ENCODE results near the gene VWF.

Gene VWF

DNA sequence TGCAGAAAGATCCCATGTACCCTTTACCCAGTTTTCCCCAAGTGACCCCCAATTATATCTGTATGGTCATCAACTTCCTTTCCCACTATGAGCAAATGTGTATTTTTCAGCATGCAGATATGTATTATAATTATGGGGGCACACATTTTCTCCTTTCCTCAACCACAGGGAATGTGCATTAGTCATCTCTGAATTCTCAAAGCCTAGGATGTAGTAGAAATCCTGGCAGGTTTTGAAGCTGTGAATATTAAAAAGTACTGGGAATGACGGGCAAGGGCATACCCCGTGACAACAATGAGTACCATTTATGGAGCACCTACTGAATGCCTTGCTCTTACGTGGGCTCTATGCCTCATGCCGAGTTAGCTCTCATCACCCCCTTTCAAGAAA lies 71.5 kb downstream of the VWF start:
- no peaks in the 10 kb centered on the region for H3K9me3 ChIP-seq
- H3K9ac ChIP-seq, result no peak overlapping the region
- no peaks in the 10 kb centered on the region for H3K36me3 ChIP-seq
- peaks cover 15% of the 10 kb centered on the region; the same call in 1 of the 2 replicates for H3K4me1 ChIP-seq
- H3K27me3 ChIP-seq, result peaks cover 8% of the 10 kb centered on the region
- no peak overlapping the region for H3K27ac ChIP-seq
- no peak overlapping the region for H3K4me3 ChIP-seq
- H3K4me2 ChIP-seq, result no peak overlapping the region
- no peaks in the 10 kb centered on the region for H4K20me1 ChIP-seq
- TF ChIP-seq Cebpa-rat (IDR thresholded peaks at IDR 0.05), result no peak

DNA sequence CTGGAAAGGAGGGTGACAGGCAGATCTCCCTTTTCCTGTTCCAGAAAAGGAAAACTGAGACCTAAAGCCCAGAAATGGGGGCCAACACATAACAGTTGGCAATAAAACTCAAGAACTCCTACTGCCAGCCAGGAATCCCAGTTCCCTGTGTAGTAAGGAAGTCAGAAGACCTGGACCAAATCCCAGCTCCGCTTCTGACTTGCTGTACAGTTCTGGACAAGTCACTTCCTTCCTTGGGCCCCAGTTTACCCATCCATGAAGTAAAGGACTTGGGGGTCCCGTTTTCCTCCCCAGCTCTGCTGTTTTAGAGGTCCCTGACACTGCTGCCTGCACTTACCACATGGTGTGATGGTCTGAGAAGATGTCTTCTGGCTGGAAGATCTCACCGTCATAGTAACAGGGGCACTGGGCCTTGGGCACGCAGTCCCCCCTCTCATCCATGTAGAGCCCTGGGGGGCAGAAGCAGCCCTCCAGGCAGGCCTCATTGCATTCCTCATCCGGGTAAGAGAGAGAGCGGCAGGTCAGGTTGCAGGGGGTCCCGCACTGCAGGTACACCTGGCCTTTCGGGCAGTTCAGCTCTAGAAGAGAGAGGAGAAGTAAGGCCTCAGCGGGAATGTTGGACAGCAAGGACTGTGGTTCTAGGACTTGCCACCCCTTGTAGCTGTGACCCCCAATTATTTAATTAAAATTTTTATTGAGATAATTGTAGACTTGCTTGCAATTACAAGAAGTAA lies 72.1 kb downstream of the VWF start:
- peaks cover 15% of the 10 kb centered on the region; the same call in 1 of the 2 replicates for H3K4me1 ChIP-seq
- no peak overlapping the region for H3K27ac ChIP-seq
- H4K20me1 ChIP-seq, result no peaks in the 10 kb centered on the region
- H3K9ac ChIP-seq, result no peak overlapping the region
- H3K36me3 ChIP-seq, result no peaks in the 10 kb centered on the region
- TF ChIP-seq Cebpa-rat (IDR thresholded peaks at IDR 0.05), result no peak
- H3K4me3 ChIP-seq, result no peak overlapping the region
- no peaks in the 10 kb centered on the region for H3K9me3 ChIP-seq
- peaks cover 8% of the 10 kb centered on the region for H3K27me3 ChIP-seq
- H3K4me2 ChIP-seq, result peak overlapping the region; percentile 13; the same call in 1 of the 2 replicates

DNA sequence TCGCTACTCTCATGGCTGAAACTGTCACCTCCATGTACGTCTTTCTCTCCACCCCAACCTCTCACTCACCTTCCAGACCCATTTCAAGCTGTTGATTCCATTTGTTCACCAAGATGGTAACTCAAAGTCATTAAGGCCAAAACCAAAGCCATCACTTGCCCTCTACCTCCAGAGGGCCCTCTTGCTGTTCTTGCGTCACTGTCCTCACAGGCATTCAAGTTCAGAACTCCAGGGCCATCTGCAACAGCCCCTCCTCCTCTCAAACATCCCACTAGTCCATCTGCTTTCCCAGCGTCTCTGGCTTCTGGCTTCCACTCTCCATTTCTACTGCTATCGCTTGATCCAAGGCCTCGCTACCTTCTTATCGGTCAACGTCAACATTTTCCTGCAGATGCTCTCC lies 74.5 kb downstream of the VWF start:
- 0 out of 2 replicates have a peak, but pooled peaks cover 7% of the 10 kb centered on the region for H3K4me1 ChIP-seq
- H3K9me3 ChIP-seq, result no peaks in the 10 kb centered on the region
- TF ChIP-seq Cebpa-rat (IDR thresholded peaks at IDR 0.05), result no peak
- H4K20me1 ChIP-seq, result no peaks in the 10 kb centered on the region
- no peak overlapping the region for H3K27ac ChIP-seq
- H3K36me3 ChIP-seq, result no peaks in the 10 kb centered on the region
- H3K9ac ChIP-seq, result no peak overlapping the region
- no peak overlapping the region for H3K4me3 ChIP-seq
- H3K4me2 ChIP-seq, result no peak overlapping the region
- H3K27me3 ChIP-seq, result no peaks in the 10 kb centered on the region

DNA sequence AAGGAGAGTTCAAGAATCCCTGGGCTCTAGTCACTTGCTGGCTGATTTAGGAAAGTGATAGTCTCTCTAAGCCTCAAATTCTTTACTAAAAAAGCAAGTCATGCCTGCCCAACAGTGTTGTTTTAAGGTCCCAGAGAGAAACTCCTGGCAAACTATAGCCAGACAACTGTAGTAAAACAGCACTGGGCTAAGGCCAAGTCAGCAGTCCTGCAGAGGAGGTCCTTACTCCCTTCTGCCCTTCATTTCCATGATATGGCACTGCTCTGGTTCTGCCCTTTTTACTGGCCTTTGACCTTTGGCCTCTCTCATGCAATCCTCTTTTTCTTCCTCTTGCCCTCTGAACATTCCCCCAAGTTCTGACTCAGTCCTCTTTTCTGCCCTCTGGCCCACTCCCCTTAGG lies 74.9 kb downstream of the VWF start:
- Histone ChIP-seq H3K4me3 (no peak overlapping the region), H3K27me3 (no peaks in the 10 kb centered on the region), H3K4me1 (0 out of 2 replicates have a peak, but pooled peaks cover 7% of the 10 kb centered on the region), H3K27ac (no peak overlapping the region), H3K4me2 (no peak overlapping the region), H3K9ac (no peak overlapping the region), H3K9me3 (no peaks in the 10 kb centered on the region), H3K36me3 (no peaks in the 10 kb centered on the region), H4K20me1 (no peaks in the 10 kb centered on the region)
- no peak for TF ChIP-seq Cebpa-rat (IDR thresholded peaks at IDR 0.05)

DNA sequence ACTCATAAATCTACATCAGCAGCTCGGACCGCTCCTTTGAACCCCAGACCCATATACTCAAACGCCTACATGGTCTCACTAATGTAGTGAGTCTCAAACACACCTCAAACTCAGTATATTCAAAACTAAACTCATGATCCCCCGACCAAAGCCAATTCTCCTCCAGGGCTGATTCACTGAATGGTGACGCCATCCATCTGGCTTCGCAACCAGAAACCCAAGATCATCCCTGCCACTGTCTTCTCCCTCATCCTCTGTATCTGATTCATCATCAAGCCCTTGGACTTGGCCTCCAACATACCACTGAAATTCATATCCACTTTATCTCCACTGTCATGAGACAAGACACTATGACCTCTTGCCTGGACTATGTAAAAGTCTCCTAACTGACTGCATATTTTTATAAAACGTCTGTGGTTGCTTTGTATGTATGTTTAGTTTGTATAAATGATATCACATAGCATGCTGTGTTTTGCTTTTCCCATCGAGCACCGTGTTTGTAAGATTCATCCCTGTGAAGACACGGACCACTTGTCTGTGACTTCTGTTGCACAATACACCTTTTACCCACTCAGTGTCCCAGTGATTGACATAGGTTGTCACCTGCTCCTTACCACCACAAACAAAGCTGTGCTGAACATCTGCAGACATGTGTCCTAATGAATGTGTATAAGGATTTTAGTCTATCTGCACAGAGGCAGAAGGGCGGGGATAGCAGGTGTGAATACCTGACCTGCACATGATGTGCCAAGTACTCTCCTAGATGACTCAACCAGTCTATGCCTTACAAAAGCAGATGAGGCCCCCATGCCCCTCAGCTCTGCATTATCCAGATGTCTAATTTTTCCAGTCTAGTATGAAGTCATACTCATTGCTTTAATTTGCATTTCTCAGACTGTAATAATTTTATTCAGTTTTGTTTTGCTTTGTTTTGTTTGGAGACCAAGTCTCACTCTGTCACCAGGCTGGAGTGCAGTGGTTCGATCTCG lies 76.9 kb downstream of the VWF start:
- Histone ChIP-seq H3K9ac (no peak overlapping the region), H3K4me2 (no peak overlapping the region)

DNA sequence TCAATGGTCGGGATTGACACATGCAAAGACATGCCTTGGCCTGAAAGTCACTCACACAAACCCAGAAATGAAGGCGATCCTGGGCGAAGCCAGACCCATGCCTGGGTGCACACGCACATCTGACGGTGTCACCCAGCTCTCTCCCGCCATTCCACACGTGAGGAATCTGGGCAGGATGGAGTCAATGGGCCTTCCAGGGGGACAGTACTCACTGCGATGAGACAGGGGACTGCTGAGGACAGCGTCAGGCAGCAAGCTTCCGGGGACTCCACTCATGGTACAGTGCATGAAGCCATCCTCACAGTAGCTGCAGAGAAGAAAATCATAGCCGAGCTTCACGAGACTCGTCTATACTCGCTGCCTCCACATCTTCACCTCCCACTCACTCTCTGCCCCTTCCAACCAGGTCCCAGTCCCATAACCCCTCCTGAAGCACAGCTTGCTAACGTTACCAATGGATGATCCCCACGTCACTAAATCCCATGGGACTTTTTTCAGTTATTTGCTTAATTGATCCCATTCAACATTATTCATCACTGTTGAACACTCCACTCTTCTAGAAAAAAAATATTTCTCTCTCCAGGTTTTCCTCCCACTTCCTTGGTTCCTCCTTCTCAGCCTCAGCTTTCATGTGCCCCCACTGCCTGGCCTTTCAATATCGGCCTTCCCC lies 77.8 kb downstream of the VWF start:
- Histone ChIP-seq H3K9ac (no peak overlapping the region), H3K27ac (no peak overlapping the region), H3K4me1 (0 out of 2 replicates have a peak, but pooled peaks cover under 1% of the 10 kb centered on the region), H3K36me3 (no peaks in the 10 kb centered on the region), H3K4me2 (no peak overlapping the region), H4K20me1 (no peaks in the 10 kb centered on the region), H3K4me3 (no peak overlapping the region), H3K27me3 (no peaks in the 10 kb centered on the region), H3K9me3 (no peaks in the 10 kb centered on the region)
- TF ChIP-seq Cebpa-rat (IDR thresholded peaks at IDR 0.05), result no peak

More for the DNA sequence above, 76.9 kb downstream of the VWF start:
- H3K27ac ChIP-seq, result no peak overlapping the region
- H3K4me1 ChIP-seq, result 0 out of 2 replicates have a peak, but pooled peaks cover 7% of the 10 kb centered on the region
- no peak for TF ChIP-seq Cebpa-rat (IDR thresholded peaks at IDR 0.05)
- H3K4me3 ChIP-seq, result no peak overlapping the region
- no peaks in the 10 kb centered on the region for H3K27me3 ChIP-seq
- no peaks in the 10 kb centered on the region for H3K9me3 ChIP-seq
- H3K36me3 ChIP-seq, result no peaks in the 10 kb centered on the region
- H4K20me1 ChIP-seq, result no peaks in the 10 kb centered on the region

DNA sequence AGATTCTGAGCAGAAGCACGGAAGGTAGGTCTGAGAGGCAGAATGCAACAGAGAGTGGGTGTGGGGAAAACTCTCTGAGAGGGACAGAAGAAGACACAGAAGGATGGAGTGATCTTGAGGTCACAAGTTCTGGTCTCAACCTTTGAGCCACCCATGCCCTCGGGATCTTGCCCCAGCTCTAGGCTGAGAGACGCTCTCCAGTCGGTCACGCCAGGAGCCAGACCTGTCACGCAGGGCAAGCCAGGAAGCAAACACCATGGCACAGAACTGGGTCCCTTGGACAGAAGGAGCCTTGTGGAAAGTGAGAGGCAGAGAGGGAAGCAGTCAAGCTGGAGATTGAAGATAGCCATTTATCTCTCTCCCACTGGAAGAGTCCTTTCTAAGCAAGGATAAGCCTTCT lies 79.0 kb downstream of the VWF start:
- Histone ChIP-seq H3K4me2 (no peak overlapping the region), H3K4me1 (no peaks in the 10 kb centered on the region), H3K36me3 (no peaks in the 10 kb centered on the region), H3K9me3 (no peaks in the 10 kb centered on the region), H3K9ac (no peak overlapping the region), H3K27ac (no peak overlapping the region), H3K27me3 (no peaks in the 10 kb centered on the region), H4K20me1 (no peaks in the 10 kb centered on the region), H3K4me3 (no peak overlapping the region)
- TF ChIP-seq Cebpa-rat (IDR thresholded peaks at IDR 0.05), result no peak

DNA sequence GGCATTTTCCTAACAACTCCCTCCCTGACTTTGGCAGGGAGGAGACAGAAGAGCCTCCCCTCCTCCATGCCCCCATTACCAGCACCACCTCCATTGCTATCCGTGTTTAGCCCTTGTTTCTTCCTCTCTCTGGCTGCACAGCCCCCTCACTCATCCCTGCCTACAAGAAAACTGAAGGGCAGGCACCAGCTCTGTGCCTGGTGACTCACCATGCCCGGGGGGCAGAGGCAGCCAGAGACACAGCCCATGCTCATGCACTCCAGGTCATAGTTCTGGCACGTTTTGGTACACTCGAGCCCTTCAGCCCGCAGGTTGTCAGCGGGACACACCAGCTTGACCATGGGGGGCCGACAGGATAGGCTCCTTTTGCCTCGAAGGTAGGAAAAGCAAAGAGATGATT lies 80.4 kb downstream of the VWF start:
- H3K4me3 ChIP-seq, result no peak overlapping the region
- H3K9me3 ChIP-seq, result no peaks in the 10 kb centered on the region
- no peaks in the 10 kb centered on the region for H3K4me1 ChIP-seq
- no peaks in the 10 kb centered on the region for H3K27me3 ChIP-seq
- no peaks in the 10 kb centered on the region for H4K20me1 ChIP-seq
- no peak overlapping the region for H3K9ac ChIP-seq
- TF ChIP-seq Cebpa-rat (IDR thresholded peaks at IDR 0.05), result no peak
- H3K4me2 ChIP-seq, result no peak overlapping the region
- no peaks in the 10 kb centered on the region for H3K36me3 ChIP-seq
- no peak overlapping the region for H3K27ac ChIP-seq

DNA sequence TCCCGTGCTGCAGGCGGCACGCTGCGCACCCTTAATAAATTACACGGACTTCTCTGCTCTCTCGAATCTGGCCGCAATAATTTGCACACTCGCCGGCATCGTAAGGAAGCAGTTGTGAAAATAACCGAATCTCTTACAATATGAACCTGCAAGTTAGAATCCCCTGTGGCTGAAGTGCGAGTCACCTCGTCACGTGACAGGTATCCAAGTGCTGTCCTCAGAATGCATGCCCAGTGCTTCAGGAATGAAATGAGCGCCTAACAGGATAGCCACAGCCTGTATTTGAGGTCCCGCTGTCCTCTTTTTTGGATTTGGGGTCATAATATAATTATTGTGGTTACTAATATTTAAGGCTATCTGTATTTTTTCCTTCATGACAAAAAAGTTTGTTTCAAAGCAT lies 82.0 kb downstream of the VWF start:
- Histone ChIP-seq H3K4me1 (no peaks in the 10 kb centered on the region), H3K36me3 (no peaks in the 10 kb centered on the region), H3K9ac (no peak overlapping the region), H3K4me2 (no peak overlapping the region), H3K9me3 (no peaks in the 10 kb centered on the region), H3K27me3 (no peaks in the 10 kb centered on the region), H4K20me1 (no peaks in the 10 kb centered on the region), H3K4me3 (no peak overlapping the region), H3K27ac (no peak overlapping the region)
- no peak for TF ChIP-seq Cebpa-rat (IDR thresholded peaks at IDR 0.05)
